Astrocyte (in vitro differentiated cells and primary cell): Measurements from ENCODE around the gene TFRC.

Experiments
- CTCF ChIP-seq: IDR thresholded peaks from 2 replicates; pipeline ENCODE4 v1.5.1; 2011; ENCODE audit warnings: low read depth, mild to moderate bottlenecking, inconsistent platforms, low read length, moderate library complexity; ENCODE audit not compliant: insufficient read depth
- EZH2 ChIP-seq: IDR thresholded peaks from 2 replicates; pipeline ENCODE4 v1.6.1; 2012; ENCODE audit warnings: mild to moderate bottlenecking, low read length, inconsistent platforms; ENCODE audit not compliant: insufficient read depth

DNA sequence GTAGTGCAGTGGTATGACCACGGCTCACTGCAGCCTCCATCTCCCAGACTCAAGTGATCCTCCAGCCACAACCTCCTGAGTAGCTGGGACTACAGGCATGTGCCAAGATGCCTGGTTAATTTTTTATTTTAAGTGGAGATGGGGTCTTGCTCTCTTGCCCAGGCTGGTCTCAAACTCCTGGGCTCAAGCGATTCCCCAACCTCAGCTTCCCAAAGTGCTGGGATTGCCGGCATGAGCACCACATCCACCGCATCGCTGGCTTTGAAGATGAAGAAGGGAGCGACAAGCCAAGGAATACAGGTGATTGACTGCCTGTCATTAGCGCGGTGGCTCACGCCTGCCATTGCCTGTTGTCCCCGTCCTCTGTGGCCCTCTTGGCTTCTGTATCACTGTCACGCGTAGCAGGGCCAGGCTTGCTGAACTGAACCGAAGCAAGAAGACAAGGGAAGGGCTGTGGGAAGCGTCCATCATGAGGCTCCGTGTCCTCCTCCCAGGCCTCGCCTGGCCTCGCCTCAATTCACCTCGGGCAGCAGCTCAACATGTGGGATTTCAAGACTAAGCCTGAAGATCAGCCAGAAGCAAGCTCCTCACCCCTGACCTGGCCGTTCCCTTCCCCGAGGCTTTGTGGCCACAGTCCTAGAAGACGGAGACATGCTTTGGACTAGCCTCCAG, 46.4 kb upstream of the TFRC start:
- no peak for TF ChIP-seq CTCF
- no peak for TF ChIP-seq EZH2
